ENCODE results near the gene IKZF1. TPM values are rescaled to one million over a fixed set of nuclear protein-coding genes. Genes with fewer than 3 reads are reported as not detected.

The IKZF1 gene
- polyA plus RNA-seq, 1 experiment = not detected

- DNase-seq (ENCODE audit: low read depth) = no peak
- CTCF ChIA-PET = no interaction called here
- TF ChIP-seq, protein P1, sequence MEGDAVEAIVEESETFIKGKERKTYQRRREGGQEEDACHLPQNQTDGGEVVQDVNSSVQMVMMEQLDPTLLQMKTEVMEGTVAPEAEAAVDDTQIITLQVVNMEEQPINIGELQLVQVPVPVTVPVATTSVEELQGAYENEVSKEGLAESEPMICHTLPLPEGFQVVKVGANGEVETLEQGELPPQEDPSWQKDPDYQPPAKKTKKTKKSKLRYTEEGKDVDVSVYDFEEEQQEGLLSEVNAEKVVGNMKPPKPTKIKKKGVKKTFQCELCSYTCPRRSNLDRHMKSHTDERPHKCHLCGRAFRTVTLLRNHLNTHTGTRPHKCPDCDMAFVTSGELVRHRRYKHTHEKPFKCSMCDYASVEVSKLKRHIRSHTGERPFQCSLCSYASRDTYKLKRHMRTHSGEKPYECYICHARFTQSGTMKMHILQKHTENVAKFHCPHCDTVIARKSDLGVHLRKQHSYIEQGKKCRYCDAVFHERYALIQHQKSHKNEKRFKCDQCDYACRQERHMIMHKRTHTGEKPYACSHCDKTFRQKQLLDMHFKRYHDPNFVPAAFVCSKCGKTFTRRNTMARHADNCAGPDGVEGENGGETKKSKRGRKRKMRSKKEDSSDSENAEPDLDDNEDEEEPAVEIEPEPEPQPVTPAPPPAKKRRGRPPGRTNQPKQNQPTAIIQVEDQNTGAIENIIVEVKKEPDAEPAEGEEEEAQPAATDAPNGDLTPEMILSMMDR (IDR thresholded peaks at IDR 0.05; ENCODE audit: insufficient read depth, low read depth, low read length) = no peak
- no peaks in the 10 kb centered on the region for H3K27me3 ChIP-seq (ENCODE audit: control insufficient read depth, insufficient read depth, low read length)
- POLR2A ChIA-PET = no interaction called here
- H3K36me3 ChIP-seq (ENCODE audit: control insufficient read depth, insufficient read depth, low read length) = no peaks in the 10 kb centered on the region
- H3K4me3 ChIP-seq (ENCODE audit: low read depth, low read length) = no peak overlapping the region
These were observed 48.2 kb downstream of the IKZF1 start for GRCh38 chr7:50352751-50353150.

DNA sequence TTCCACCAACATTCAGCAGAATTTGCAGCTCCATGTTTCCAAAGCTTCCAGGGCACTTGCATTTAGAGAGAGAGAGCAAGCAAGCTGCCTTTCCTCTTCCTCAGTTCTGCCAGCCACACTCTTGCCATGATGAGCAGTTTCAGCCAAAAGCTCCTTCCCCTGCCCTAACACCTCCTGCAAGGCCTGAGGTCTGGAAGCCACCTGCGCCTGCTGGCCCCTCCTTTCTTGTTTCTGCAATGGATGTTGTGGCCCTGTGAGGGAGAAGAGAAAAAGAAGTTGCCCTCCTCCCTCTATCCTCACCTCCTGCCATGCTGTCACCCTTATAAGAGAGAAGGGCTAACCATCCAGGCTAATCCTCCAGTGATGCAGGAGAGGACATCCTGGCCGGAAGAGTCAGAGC lies 48.7 kb downstream of the IKZF1 start:
- no peak for DNase-seq (ENCODE audit: low read depth)
- Histone ChIP-seq H3K4me3 (ENCODE audit: low read depth, low read length) (no peak overlapping the region), H3K36me3 (ENCODE audit: control insufficient read depth, insufficient read depth, low read length) (no peaks in the 10 kb centered on the region), H3K27me3 (ENCODE audit: control insufficient read depth, insufficient read depth, low read length) (no peaks in the 10 kb centered on the region)
- ChIA-PET CTCF (no interaction called here), POLR2A (no interaction called here)
- TF ChIP-seq, protein P1 (IDR thresholded peaks at IDR 0.05; ENCODE audit: insufficient read depth, low read depth, low read length) = no peak

- ChIA-PET CTCF (no interaction called here), POLR2A (no interaction called here)
- TF ChIP-seq, protein P1 (IDR thresholded peaks at IDR 0.05; ENCODE audit: insufficient read depth, low read depth, low read length) = no peak
- Histone ChIP-seq H3K27me3 (ENCODE audit: control insufficient read depth, insufficient read depth, low read length) (no peaks in the 10 kb centered on the region), H3K36me3 (ENCODE audit: control insufficient read depth, insufficient read depth, low read length) (no peaks in the 10 kb centered on the region), H3K4me3 (ENCODE audit: low read depth, low read length) (no peak overlapping the region)
- no peak for DNase-seq (ENCODE audit: low read depth)
These were observed 49.5 kb downstream of the IKZF1 start for GRCh38 chr7:50353894-50354595.

- ChIA-PET POLR2A (no interaction called here), CTCF (no interaction called here)
- TF ChIP-seq, protein P1 (IDR thresholded peaks at IDR 0.05; ENCODE audit: insufficient read depth, low read depth, low read length) = no peak
- H3K36me3 ChIP-seq (ENCODE audit: control insufficient read depth, insufficient read depth, low read length) = no peaks in the 10 kb centered on the region
- DNase-seq (ENCODE audit: low read depth) = no peak
- H3K4me3 ChIP-seq (ENCODE audit: low read depth, low read length) = no peak overlapping the region
- H3K27me3 ChIP-seq (ENCODE audit: control insufficient read depth, insufficient read depth, low read length) = no peaks in the 10 kb centered on the region
These were observed 51.3 kb downstream of the IKZF1 start for GRCh38 chr7:50355817-50356178.

DNA sequence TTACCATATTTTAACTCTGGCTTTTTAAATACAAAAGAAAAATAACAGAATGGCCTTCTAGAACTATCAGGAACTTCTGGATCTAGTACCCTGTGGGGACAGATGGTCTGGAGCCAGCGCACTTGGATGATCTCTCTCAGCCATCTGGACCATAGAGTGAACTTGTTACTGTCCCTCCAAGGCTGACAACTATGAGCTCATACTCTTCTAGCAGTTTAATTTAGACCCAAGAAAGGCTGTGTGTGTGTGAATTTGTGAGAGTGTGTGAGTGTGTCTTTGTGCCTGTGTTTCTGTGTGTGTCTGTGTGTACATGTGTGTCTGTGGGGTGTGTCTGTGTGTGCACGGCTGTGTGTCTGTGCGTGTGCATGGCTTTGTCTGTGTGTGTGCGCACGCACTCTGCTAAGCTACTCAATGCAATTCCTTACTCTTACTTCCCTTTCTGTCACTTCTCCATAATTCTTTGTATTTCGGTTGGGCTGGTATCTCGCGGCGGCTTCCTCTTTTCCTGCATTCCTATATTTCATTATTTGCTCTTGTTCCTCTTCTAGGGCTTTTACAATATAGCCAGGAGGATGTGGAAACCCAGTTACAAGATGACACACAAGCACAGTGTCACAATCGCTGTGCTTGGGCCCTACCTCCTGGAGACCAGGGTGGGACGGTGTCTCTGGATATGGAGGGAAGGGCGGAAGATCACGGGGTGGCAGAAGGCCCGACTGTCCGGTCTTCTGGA lies 51.9 kb downstream of the IKZF1 start:
- no peaks in the 10 kb centered on the region for H3K36me3 ChIP-seq (ENCODE audit: control insufficient read depth, insufficient read depth, low read length)
- TF ChIP-seq, protein P1 (IDR thresholded peaks at IDR 0.05; ENCODE audit: insufficient read depth, low read depth, low read length) = no peak
- H3K4me3 ChIP-seq (ENCODE audit: low read depth, low read length) = no peak overlapping the region
- H3K27me3 ChIP-seq (ENCODE audit: control insufficient read depth, insufficient read depth, low read length) = no peaks in the 10 kb centered on the region
- POLR2A ChIA-PET = no interaction called here
- no peak for DNase-seq (ENCODE audit: low read depth)
- CTCF ChIA-PET = no interaction called here
